Cardiac muscle cell (in vitro differentiated cells and primary cell): Measurements from ENCODE around the gene PRCD. TPM values are rescaled to one million over a fixed set of nuclear protein-coding genes. Genes with fewer than 3 reads are reported as not detected.
A peak's percentile ranks its signal among the peaks of the same experiment; 100 is the strongest.
"Not testable (repeated sequence)": the region's sequence is repeated elsewhere in the genome, so short reads cannot be mapped to it uniquely, and the experiment has no call there.

Source experiments
- DNase-seq, 2 donors: peaks; one replicate each; pipeline versions ENCODE4 v3.0.0 to v3.0.0-alpha.2; 2010 to 2017; ENCODE audit warnings: low read depth in 1 of 2, low spot score in 1 of 2
- H3K27ac ChIP-seq: fragments of 200-600 bp; sonication (generic); 2 replicates; pipeline ENCODE4 v1.5.1; 2016
- H3K27me3 ChIP-seq: fragments of 200-600 bp; sonication (generic); 2 replicates; pipeline ENCODE4 v1.6.0; 2016; ENCODE audit warnings: control low read depth
- H3K36me3 ChIP-seq: fragments of 200-600 bp; sonication (generic); 2 replicates; pipeline ENCODE4 v1.5.1; 2016; ENCODE audit warnings: control low read depth
- H3K4me1 ChIP-seq: fragments of 200-600 bp; sonication (generic); 2 replicates; pipeline ENCODE4 v1.8.1; 2017; ENCODE audit warnings: low read depth, mild to moderate bottlenecking, mixed run types
- H3K4me3 ChIP-seq: fragments of 200-600 bp; sonication (generic); 2 replicates; pipeline ENCODE4 v1.5.1; 2016; ENCODE audit warnings: mild to moderate bottlenecking
- H3K9me3 ChIP-seq: fragments of 200-600 bp; sonication (generic); 2 replicates; pipeline ENCODE4 v1.5.1; 2017; ENCODE audit warnings: low read depth, mild to moderate bottlenecking, control low read depth
- CTCF ChIP-seq: IDR thresholded peaks from 2 replicates; pipeline ENCODE4 v1.5.1; 2012; ENCODE audit warnings: low read depth, mild to moderate bottlenecking, low read length
- polyA plus RNA-seq: library from polyadenylated mRNA; unstranded; fragments of >200 nt; fragmentation: Nextera tagmentation; extraction: Ambion mirVana; gene quantifications from 2 replicates; pipeline ENCODE4 v1.2.1, GENCODE V29; 2016
- total RNA-seq: library from RNA; depleted of rRNA; stranded (reverse); fragments of >200 nt; gene quantifications from 2 replicates; pipeline ENCODE4 v1.2.3, GENCODE V29; 2016

The PRCD gene
- total and polyA plus RNA-seq, 2 experiments from 2014 or later: 7.3 to 14.4 TPM

GRCh38 chr17:76558198-76559095, 18.6 kb downstream of the PRCD start:
- H3K9me3 ChIP-seq: no peaks in the 10 kb centered on the region
- peak in 1 of 2 donors; percentile 42 for DNase-seq
- peak overlapping the region; percentile 74 for H3K27ac ChIP-seq
- peaks cover 5% of the 10 kb centered on the region for H3K4me1 ChIP-seq
- H3K36me3 ChIP-seq: peaks cover 12% of the 10 kb centered on the region
- peak overlapping the region; percentile 47 for H3K4me3 ChIP-seq
- peak; percentile 52 for TF ChIP-seq CTCF
- H3K27me3 ChIP-seq: no peaks in the 10 kb centered on the region

GRCh38 chr17:76559460-76559859, 19.6 kb downstream of the PRCD start:
- not testable (repeated sequence) for H3K4me3 ChIP-seq, H3K4me1 ChIP-seq, H3K27me3 ChIP-seq, DNase-seq, H3K9me3 ChIP-seq, H3K27ac ChIP-seq
- peaks cover 12% of the 10 kb centered on the region for H3K36me3 ChIP-seq

GRCh38 chr17:76560036-76560876, 20.4 kb downstream of the PRCD start:
- H3K27ac ChIP-seq: no peak overlapping the region
- TF ChIP-seq CTCF: no peak
- no peaks in the 10 kb centered on the region for H3K27me3 ChIP-seq
- H3K36me3 ChIP-seq: peaks cover 15% of the 10 kb centered on the region
- DNase-seq: no peak
- no peaks in the 10 kb centered on the region for H3K9me3 ChIP-seq
- no peak overlapping the region for H3K4me3 ChIP-seq
- peaks cover 5% of the 10 kb centered on the region for H3K4me1 ChIP-seq

- no peak overlapping the region for H3K27ac ChIP-seq
- peaks cover 5% of the 10 kb centered on the region for H3K4me1 ChIP-seq
- no peak for DNase-seq
- H3K27me3 ChIP-seq: no peaks in the 10 kb centered on the region
- H3K4me3 ChIP-seq: no peak overlapping the region
- peaks cover 15% of the 10 kb centered on the region for H3K36me3 ChIP-seq
- H3K9me3 ChIP-seq: no peaks in the 10 kb centered on the region
- no peak for TF ChIP-seq CTCF
Observed at GRCh38 chr17:76560877-76561221, 21.0 kb downstream of the PRCD start.

GRCh38 chr17:76561332-76561731, 21.5 kb downstream of the PRCD start:
- Histone ChIP-seq H3K4me1 (peaks cover 5% of the 10 kb centered on the region), H3K4me3 (no peak overlapping the region), H3K27ac (no peak overlapping the region), H3K36me3 (peaks cover 15% of the 10 kb centered on the region), H3K9me3 (no peaks in the 10 kb centered on the region), H3K27me3 (no peaks in the 10 kb centered on the region)
- no peak for DNase-seq
- TF ChIP-seq CTCF: no peak

GRCh38 chr17:76561799-76562268, 22.0 kb downstream of the PRCD start:
- no peak overlapping the region for H3K4me3 ChIP-seq
- no peaks in the 10 kb centered on the region for H3K27me3 ChIP-seq
- H3K36me3 ChIP-seq: peaks cover 15% of the 10 kb centered on the region
- H3K9me3 ChIP-seq: no peaks in the 10 kb centered on the region
- peaks cover 5% of the 10 kb centered on the region for H3K4me1 ChIP-seq
- no peak overlapping the region for H3K27ac ChIP-seq
- DNase-seq: peak in 1 of 2 donors; percentile 50
- no peak for TF ChIP-seq CTCF
